Inferior parietal cortex (tissue), 1 donor: ENCODE data around the gene TF.
A peak's percentile ranks its signal among the peaks of the same experiment; 100 is the strongest.
"Not testable (repeated sequence)": the region's sequence is repeated elsewhere in the genome, so short reads cannot be mapped to it uniquely, and the experiment has no call there.

Experiments
- DNase-seq: peaks from one replicate; pipeline ENCODE4 v3.0.0-alpha.2; 2016; ENCODE audit errors: extremely low spot score

TF gene

GRCh38 chr3:133765256-133765655, 19.1 kb downstream of the TF start:
- no peak for DNase-seq

- no peak for DNase-seq
Observed at GRCh38 chr3:133767607-133768006, 21.4 kb downstream of the TF start.

GRCh38 chr3:133769536-133769935, 23.3 kb downstream of the TF start:
- no peak for DNase-seq

GRCh38 chr3:133773732-133774131, 27.5 kb downstream of the TF start:
- no peak for DNase-seq

- no peak for DNase-seq
Observed at GRCh38 chr3:133775309-133775708, 29.1 kb downstream of the TF start.

- no peak for DNase-seq
Observed at GRCh38 chr3:133775835-133776234, 29.6 kb downstream of the TF start.

- no peak for DNase-seq
Observed at GRCh38 chr3:133776794-133777438, 30.7 kb downstream of the TF start.

GRCh38 chr3:133777807-133778568, 31.8 kb downstream of the TF start:
- no peak for DNase-seq

GRCh38 chr3:133779626-133780203, 33.5 kb downstream of the TF start:
- no peak for DNase-seq

- DNase-seq, result not testable (repeated sequence)
Observed at GRCh38 chr3:133780756-133781155, 34.6 kb downstream of the TF start.

- no peak for DNase-seq
Observed at GRCh38 chr3:133781570-133781969, 35.4 kb downstream of the TF start.

- DNase-seq, result no peak
Observed at GRCh38 chr3:133782454-133782853, 36.3 kb downstream of the TF start.

GRCh38 chr3:133783762-133784161, 37.6 kb downstream of the TF start:
- no peak for DNase-seq

GRCh38 chr3:133788024-133788423, 41.8 kb downstream of the TF start:
- DNase-seq, result no peak

GRCh38 chr3:133792171-133792763, 46.1 kb downstream of the TF start:
- DNase-seq, result no peak

- DNase-seq, result no peak
Observed at GRCh38 chr3:133797396-133798105, 51.4 kb downstream of the TF start.

- DNase-seq, result no peak
Observed at GRCh38 chr3:133799794-133800585, 53.8 kb downstream of the TF start.

- no peak for DNase-seq
Observed at GRCh38 chr3:133803469-133803868, 57.3 kb downstream of the TF start.

GRCh38 chr3:133804896-133805295, 58.7 kb downstream of the TF start:
- DNase-seq, result no peak

GRCh38 chr3:133805384-133805701, 59.1 kb downstream of the TF start:
- DNase-seq, result no peak

GRCh38 chr3:133805702-133806475, 59.7 kb downstream of the TF start, which contains the start of gene SRPRB:
Gene SRPRB (plus strand): TSS chr3:133805815. CDS start chr3:133805849, 34 bp downstream.
- DNase-seq, result peak; percentile 97
